Neural progenitor cell (in vitro differentiated cells): Measurements from ENCODE around the gene TIMP2. TPM values are rescaled to one million over a fixed set of nuclear protein-coding genes. Genes with fewer than 3 reads are reported as not detected.

Experiments used
- DNase-seq: peaks from one replicate; pipeline ENCODE4 v3.0.0-alpha.2; 2016; ENCODE audit warnings: low spot score
- H2AFZ ChIP-seq: fragments of 200-600 bp; sonication (generic); replicated peaks from 2 replicates; pipeline ENCODE4 v1.6.1; 2016; ENCODE audit warnings: antibody characterized with exemption
- H3F3A ChIP-seq: fragments of 200-600 bp; sonication (generic); 2 replicates; pipeline ENCODE4 v1.6.1; 2016; ENCODE audit warnings: antibody characterized with exemption, low read depth
- H3K27ac ChIP-seq: fragments of 200-600 bp; sonication (generic); 2 replicates; pipeline ENCODE4 v1.5.1; 2016; ENCODE audit warnings: mild to moderate bottlenecking
- H3K27me3 ChIP-seq: fragments of 200-600 bp; sonication (generic); 2 replicates; pipeline ENCODE4 v1.6.1; 2016; ENCODE audit warnings: mild to moderate bottlenecking, moderate library complexity
- H3K36me3 ChIP-seq: fragments of 200-600 bp; sonication (generic); 2 replicates; pipeline ENCODE4 v1.5.1; 2016
- H3K4me1 ChIP-seq: fragments of 200-600 bp; sonication (generic); 2 replicates; pipeline ENCODE4 v1.6.1; 2016; ENCODE audit warnings: mixed run types
- H3K4me2 ChIP-seq: fragments of 200-600 bp; sonication (generic); 2 replicates; pipeline ENCODE4 v1.6.1; 2016
- H3K4me3 ChIP-seq: fragments of 200-600 bp; sonication (generic); 2 replicates; pipeline ENCODE4 v1.5.1; 2016
- H3K79me2 ChIP-seq: fragments of 200-600 bp; sonication (generic); 2 replicates; pipeline ENCODE4 v1.6.1; 2016; ENCODE audit warnings: low read depth
- H3K9ac ChIP-seq: fragments of 200-600 bp; sonication (generic); 2 replicates; pipeline ENCODE4 v1.6.1; 2016
- H3K9me3 ChIP-seq: fragments of 200-600 bp; sonication (generic); 2 replicates; pipeline ENCODE4 v1.5.1; 2016; ENCODE audit warnings: low read depth
- H4K20me1 ChIP-seq: fragments of 200-600 bp; sonication (generic); 2 replicates; pipeline ENCODE4 v1.6.1; 2016; ENCODE audit warnings: low read depth
- H3K27ac Mint-ChIP-seq: 3 replicates; pipeline ENCODE4 v1.8.0; 2021; ENCODE audit warnings: mixed read lengths
- H3K27me3 Mint-ChIP-seq: 2 replicates; pipeline ENCODE4 v1.8.0; 2022; ENCODE audit warnings: low read depth, mild to moderate bottlenecking, inconsistent platforms, moderate library complexity, mixed read lengths; ENCODE audit not compliant: insufficient read depth
- H3K36me3 Mint-ChIP-seq: 3 replicates; pipeline ENCODE4 v1.8.0; 2021; ENCODE audit warnings: mixed read lengths
- H3K4me1 Mint-ChIP-seq: 3 replicates; pipeline ENCODE4 v1.8.0; 2021; ENCODE audit warnings: mixed read lengths
- H3K4me3 Mint-ChIP-seq: 3 replicates; pipeline ENCODE4 v1.8.0; 2021; ENCODE audit warnings: mild to moderate bottlenecking, moderate library complexity, mixed read lengths
- H3K9me3 Mint-ChIP-seq: 3 replicates; pipeline ENCODE4 v1.8.0; 2020; ENCODE audit warnings: mixed read lengths
- EZH2 ChIP-seq: fragments of 200-600 bp; sonication (generic); IDR thresholded peaks from 2 replicates; pipeline ENCODE4 v1.6.1; 2017; ENCODE audit warnings: antibody characterized with exemption, mild to moderate bottlenecking, moderate library complexity
- EZH2phosphoT487 ChIP-seq: fragments of 200-600 bp; sonication (generic); IDR thresholded peaks from 2 replicates; pipeline ENCODE4 v1.6.1; 2017; ENCODE audit warnings: antibody characterized with exemption
- total RNA-seq: library from RNA; depleted of rRNA; stranded (reverse); fragments of >200 nt; gene quantifications from 2 replicates; pipeline ENCODE4 v1.2.3, GENCODE V29; 2015; ENCODE audit warnings: low replicate concordance
- TF ChIP-seq, protein P1 (sequence below): fragments of 200-600 bp; sonication (generic); IDR thresholded peaks from 2 replicates; pipeline ENCODE4 v1.5.1; 2017; ENCODE audit warnings: antibody characterized with exemption, mild to moderate bottlenecking

Gene TIMP2
- total RNA-seq, 1 donor from 2014 or later = 19.8 TPM

DNA sequence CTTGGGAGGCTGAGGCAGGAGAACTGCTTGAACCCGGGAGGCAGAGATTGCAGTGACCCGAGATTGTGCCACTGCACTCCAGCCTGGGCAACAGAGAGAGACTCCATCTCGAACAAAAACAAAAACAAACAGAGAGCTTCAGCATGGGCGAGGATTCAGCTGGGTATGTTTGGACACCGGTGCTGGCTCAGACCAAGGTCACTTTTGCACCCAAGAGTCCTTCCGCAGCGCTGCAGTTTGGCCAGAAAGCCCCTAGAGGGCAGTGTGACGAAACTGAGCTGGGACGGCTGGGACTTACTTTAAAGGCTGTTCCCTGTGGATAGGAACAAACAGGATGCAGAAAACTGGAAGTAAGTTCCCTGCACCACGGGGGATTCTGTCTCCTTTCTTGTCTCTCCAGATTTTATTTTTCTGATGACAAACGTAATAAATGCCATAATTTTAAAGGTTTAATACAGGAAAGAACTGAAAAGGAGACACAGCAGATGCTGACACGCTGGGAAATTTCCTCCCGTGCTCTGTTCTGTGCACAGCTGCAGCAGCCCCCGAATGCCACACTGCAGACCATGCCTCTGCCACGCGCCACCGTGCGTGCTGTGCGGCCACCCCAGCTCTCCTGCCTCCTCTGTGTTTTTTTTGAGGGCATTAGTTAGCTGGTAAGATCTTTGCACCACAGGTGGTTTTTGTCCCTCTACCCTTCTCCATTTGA is 59.4 kb downstream of the TIMP2 start:
- Histone ChIP-seq H3F3A (no peaks in the 10 kb centered on the region), H4K20me1 (peaks cover 7% of the 10 kb centered on the region), H3K4me3 (no peak overlapping the region), H3K79me2 (no peaks in the 10 kb centered on the region), H3K9ac (no peak overlapping the region), H3K9me3 (no peaks in the 10 kb centered on the region), H3K4me1 (peaks cover 5% of the 10 kb centered on the region), H3K27ac (no peak overlapping the region), H3K27me3 (no peaks in the 10 kb centered on the region), H3K36me3 (no peaks in the 10 kb centered on the region), H3K4me2 (peak overlapping the region; percentile 28), H2AFZ (no peak overlapping the region)
- DNase-seq = peak; percentile 88
- H3K27ac Mint-ChIP-seq = peak overlapping the region; percentile 61
- peaks cover 14% of the 10 kb centered on the region for H3K36me3 Mint-ChIP-seq
- no peaks in the 10 kb centered on the region for H3K27me3 Mint-ChIP-seq
- no peaks in the 10 kb centered on the region for H3K9me3 Mint-ChIP-seq
- H3K4me1 Mint-ChIP-seq = peaks cover 10% of the 10 kb centered on the region
- H3K4me3 Mint-ChIP-seq = peak overlapping the region; percentile 15
- TF ChIP-seq, protein P1, sequence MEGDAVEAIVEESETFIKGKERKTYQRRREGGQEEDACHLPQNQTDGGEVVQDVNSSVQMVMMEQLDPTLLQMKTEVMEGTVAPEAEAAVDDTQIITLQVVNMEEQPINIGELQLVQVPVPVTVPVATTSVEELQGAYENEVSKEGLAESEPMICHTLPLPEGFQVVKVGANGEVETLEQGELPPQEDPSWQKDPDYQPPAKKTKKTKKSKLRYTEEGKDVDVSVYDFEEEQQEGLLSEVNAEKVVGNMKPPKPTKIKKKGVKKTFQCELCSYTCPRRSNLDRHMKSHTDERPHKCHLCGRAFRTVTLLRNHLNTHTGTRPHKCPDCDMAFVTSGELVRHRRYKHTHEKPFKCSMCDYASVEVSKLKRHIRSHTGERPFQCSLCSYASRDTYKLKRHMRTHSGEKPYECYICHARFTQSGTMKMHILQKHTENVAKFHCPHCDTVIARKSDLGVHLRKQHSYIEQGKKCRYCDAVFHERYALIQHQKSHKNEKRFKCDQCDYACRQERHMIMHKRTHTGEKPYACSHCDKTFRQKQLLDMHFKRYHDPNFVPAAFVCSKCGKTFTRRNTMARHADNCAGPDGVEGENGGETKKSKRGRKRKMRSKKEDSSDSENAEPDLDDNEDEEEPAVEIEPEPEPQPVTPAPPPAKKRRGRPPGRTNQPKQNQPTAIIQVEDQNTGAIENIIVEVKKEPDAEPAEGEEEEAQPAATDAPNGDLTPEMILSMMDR = peak; percentile 87
- TF ChIP-seq EZH2 = no peak

DNA sequence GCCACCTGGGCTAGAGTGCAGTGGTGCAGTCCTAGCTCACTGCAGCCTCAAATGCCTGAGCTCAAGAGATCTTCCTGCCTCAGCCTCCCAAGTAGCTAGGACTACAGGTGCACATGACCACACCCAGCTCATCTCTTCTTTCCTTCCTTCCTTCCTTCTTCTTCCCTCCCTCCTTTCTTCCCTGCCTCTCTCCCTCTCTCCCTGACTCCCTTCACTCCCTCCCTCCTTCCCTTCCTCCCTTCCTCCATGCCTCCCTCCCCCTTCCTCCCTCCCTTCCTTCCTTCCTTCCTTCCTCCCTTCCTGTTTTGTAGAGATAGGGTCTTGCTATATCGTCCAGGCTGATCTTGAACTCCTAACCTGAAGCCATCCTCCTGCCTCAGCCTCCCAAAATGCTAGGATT is 61.1 kb downstream of the TIMP2 start:
- Histone ChIP-seq H3K4me1 (peaks cover 5% of the 10 kb centered on the region), H3K9me3 (no peaks in the 10 kb centered on the region), H3K36me3 (no peaks in the 10 kb centered on the region), H3F3A (no peaks in the 10 kb centered on the region), H4K20me1 (peaks cover 7% of the 10 kb centered on the region), H3K4me3 (no peak overlapping the region), H2AFZ (no peak overlapping the region), H3K4me2 (no peak overlapping the region), H3K27me3 (no peaks in the 10 kb centered on the region), H3K9ac (no peak overlapping the region), H3K27ac (no peak overlapping the region), H3K79me2 (no peaks in the 10 kb centered on the region)
- DNase-seq = no peak
- Mint-ChIP-seq H3K27ac (no peak overlapping the region), H3K4me3 (no peak overlapping the region), H3K4me1 (peaks cover 10% of the 10 kb centered on the region), H3K36me3 (peaks cover 8% of the 10 kb centered on the region), H3K9me3 (no peaks in the 10 kb centered on the region), H3K27me3 (no peaks in the 10 kb centered on the region)
- TF ChIP-seq, protein P1 = no peak
- TF ChIP-seq EZH2 = no peak
- TF ChIP-seq EZH2phosphoT487 = no peak

DNA sequence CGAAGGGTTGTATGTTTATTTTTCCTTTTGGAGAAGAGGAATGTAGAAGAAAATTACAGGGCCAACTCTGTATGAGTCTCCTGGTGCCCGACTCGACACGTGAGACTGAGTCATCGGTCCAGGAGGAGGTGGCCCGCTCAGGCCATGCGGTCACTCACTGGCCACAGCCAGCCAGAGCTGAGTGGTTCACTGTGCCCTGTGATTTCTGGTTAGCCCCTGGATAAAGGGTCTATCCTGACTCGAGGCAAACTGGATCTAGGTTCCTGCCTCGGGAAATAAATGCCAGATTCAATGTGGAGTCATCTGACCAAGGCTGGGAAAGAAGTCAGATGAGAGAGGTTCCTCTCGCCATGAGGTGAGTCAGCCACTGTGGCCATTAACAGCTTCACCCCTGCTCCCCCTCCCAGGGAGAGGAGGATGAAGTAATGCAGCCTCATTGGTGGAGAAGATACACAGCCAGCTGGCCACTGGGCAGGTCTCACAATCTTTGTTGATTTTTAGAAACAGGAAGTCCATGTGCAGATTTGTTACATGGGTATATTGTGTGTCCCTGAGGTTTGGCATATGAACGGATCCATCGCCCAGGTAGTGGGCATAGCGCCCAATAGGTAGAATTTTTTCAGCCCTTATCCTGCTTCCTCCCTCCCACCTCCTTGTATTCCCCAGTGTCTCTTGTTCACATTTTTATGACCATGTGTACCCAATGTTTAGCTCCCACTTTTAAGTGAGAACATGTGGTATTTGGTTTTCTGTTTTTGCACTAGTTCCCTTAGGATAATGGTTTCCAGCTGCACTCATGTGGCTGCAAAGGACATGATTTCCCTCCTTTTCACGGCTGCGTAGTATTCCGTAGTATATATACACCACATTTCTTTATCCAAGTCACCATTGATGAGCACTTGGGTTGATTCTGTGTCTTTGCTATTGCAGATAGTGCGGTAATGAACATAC is 62.8 kb downstream of the TIMP2 start:
- Mint-ChIP-seq H3K27me3 (no peaks in the 10 kb centered on the region), H3K9me3 (no peaks in the 10 kb centered on the region)

More for the DNA sequence above, 62.8 kb downstream of the TIMP2 start:
- TF ChIP-seq, protein P1 = no peak
- TF ChIP-seq EZH2phosphoT487 (no peak), EZH2 (no peak)
- Histone ChIP-seq H3F3A (no peaks in the 10 kb centered on the region), H2AFZ (no peak overlapping the region), H3K79me2 (no peaks in the 10 kb centered on the region), H3K36me3 (no peaks in the 10 kb centered on the region), H3K9me3 (no peaks in the 10 kb centered on the region), H3K4me1 (peaks cover 5% of the 10 kb centered on the region), H4K20me1 (peaks cover 7% of the 10 kb centered on the region), H3K27ac (no peak overlapping the region), H3K4me3 (no peak overlapping the region), H3K9ac (no peak overlapping the region), H3K4me2 (no peak overlapping the region), H3K27me3 (no peaks in the 10 kb centered on the region)
- DNase-seq = no peak
- Mint-ChIP-seq H3K4me1 (peaks cover 10% of the 10 kb centered on the region), H3K27ac (no peak overlapping the region), H3K36me3 (peaks cover 4% of the 10 kb centered on the region), H3K4me3 (no peak overlapping the region)
